GM18508 (cell line): Measurements from ENCODE around the gene PDLIM1.
"Not testable (repeated sequence)": the region's sequence is repeated elsewhere in the genome, so short reads cannot be mapped to it uniquely, and the experiment has no call there.

Experiments used
- ATAC-seq: cut with Tn5 transposase; IDR thresholded peaks from one replicate; pipeline ENCODE4 v1.9.1; 2021; ENCODE audit warnings: moderate number of reproducible peaks; ENCODE audit not compliant: insufficient read depth, unreplicated experiment

Gene PDLIM1

DNA sequence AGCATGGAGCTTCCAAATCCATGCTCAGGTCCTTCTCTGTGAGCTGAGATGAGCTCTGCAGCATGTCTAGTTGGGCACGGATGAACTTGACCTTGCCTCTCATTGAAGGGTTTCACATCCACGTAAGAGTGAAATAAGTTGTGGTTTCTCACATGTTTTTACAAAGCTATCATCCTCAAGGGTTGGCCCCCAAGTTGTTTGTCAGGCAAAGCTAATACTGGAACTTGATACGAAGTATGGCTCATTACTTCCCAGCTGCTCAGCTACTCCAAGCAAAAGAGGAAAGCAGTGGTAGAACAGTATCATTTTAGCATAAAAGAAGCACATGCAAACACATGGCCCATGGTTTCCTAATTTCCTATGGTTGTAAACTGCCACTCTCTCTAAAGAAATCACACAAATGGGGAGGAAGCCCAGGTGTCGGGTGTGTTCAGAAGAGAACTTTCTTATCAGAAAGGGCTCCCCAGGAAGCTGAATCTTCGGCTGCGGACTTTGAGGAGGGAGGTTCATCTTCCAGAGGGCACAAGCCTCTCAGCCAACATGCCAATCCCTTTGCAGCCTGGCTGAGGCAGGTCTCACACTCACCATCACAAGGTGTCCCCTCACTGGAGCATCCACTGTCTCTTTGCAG, 45.3 kb downstream of the PDLIM1 start:
- peak; percentile 91 for ATAC-seq

DNA sequence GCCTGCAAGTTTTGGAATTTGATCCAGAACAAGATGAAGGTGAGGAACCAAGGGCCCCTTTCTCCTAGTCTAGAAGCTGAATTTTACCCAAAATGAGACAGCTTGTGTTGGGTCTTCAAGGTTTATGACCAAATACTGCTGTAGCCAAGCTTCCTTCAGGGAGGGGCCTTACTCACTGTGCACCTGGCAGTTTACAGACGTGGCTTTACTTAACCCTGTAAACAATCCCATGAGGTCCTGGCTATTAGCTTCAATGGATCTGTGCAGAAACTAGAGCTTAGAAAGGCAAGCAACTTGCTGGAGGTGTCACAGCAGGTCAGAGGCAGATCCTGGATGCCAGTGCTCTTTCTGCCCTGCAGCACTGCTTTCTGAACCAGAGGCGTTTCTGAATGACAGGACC, 46.7 kb downstream of the PDLIM1 start:
- ATAC-seq, result no peak

DNA sequence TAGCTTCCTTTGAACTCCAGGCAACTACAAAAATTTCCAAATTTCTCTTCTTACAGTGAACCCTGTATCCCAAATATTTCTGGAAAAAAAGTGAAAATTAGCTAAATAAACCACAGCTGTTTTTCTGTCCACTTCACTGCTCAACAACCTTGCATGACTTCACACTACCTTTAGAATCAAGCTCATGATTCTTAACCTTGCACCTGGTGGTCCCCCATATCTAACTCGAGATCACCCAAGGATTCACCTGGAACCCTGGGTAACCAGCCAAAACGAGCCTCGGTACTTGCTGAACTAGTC, 47.5 kb downstream of the PDLIM1 start:
- no peak for ATAC-seq

DNA sequence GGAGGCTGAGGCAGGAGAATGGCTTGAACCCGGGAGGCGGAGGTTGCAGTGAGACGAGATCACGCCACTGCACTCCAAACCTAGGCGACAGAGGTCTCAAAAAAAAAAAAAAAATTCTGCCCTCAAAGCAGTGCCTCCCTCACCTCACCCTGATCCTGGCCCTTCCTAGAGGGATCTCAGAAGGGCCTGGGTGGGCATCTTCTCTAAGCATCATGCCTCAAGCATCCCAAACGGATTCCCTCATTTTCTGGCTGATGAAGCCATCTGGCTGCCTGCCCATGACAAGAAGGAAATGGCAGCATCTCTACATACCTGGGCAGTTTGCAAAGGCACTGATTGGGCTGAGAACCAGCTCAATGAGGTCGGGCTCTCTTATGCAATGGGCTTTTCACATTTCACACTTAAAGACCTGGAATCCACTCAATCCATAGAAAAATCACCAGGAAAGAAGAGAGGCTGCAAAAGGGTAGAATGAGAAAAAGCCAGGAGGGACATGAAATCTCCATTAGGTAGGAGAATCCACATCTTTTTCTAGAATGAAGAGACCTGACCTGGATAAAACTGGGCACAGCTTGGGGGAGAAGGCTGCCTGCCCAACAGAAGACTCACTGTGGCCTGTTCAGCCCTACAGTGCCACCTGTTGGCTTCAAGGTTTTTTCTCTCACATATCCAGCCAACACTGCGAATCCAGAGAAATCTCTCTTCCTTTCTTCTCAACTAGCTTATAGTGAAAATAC, 48.1 kb downstream of the PDLIM1 start:
- ATAC-seq, result no peak

DNA sequence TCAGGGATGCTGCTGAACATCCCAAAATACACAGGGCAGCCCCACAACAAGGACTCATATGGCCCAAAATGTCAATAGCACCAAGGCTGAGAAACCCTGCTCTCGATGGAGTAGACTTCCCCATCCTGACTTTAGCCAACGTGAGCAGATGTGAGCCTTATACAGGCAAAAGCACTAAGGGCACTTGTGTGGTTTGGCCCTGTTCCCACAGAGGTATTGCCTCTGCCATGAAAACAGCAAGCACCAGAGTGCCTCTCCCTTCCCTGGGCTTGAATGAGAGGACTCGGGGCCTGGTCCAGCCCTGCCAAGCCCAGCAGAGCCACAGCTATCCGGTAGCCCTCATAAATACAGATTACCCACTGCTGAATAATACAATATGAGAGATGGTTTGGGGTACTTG, 49.3 kb downstream of the PDLIM1 start:
- no peak for ATAC-seq

DNA sequence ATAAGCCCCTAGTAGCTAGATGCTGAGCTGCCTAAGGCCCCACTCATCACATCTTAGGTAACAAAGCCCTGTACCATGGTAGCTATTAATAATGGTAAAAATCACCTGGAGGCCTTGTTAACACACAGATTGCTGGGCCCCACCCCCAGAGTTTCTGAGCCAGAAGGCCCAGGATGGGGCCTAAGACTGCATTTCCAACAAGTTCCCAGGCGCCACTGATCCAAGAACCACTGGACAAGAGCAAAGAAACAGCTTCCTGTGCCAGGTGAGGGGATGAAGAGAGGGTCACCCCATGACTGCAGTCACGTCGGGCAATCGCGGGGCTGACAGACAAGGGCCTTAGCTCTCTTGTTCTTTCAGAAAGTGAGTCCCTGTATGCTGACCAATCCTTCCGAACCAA, 50.0 kb downstream of the PDLIM1 start:
- ATAC-seq, result no peak

DNA sequence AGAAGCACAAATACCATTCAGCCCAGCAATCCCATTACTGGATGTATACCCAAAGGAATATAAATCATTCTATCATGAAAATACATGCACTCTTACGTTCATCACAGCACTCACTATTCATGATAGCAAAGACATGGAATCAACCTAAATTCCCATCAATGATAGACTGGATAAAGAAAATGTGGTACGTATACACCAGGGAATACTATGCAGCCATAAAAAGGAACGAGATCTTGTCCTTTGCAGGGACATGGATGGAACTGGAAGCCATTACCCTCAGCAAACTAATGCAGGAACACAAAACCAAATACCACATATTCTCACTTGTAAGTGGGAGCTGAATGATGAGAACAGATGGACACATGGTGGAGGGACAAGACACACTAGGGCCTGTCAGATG, 50.7 kb downstream of the PDLIM1 start:
- not testable (repeated sequence) for ATAC-seq

DNA sequence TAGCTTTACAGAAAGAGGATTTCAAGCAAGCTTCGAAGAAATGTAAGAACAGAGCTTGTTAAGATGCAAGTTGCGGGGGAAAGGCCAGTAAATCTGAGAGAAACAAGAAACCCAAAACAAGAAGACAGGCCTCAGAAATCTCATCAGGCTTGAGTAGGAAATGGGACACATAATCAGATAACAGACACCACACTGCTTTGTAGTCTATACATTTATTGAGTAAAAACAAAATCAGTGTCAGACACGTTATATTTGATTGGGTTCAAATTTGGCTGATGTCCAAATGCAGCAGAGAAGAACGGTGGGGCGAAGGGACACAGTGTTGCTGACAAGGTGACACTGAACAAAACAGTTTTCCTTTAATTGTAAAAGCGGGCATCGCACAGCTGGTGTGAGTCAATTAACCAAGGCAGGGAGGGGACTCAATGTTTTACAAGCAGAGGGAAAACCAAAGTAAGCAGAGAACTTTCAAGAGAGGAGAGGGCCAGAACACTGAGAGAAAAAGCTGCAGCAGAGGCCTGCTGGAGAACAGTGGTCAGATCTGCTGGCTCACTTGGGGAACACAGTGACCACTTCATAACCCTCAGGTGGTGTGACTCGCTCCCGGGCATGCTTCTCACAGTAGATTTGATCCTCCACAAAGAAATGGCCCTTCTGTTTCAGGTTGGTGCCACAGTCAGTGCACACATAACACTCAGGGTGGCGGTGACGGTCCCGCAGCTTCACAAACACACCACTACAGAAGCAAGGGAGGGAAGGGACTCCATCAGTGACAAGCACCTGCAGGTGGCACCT, 53.2 kb downstream of the PDLIM1 start:
- no peak for ATAC-seq

DNA sequence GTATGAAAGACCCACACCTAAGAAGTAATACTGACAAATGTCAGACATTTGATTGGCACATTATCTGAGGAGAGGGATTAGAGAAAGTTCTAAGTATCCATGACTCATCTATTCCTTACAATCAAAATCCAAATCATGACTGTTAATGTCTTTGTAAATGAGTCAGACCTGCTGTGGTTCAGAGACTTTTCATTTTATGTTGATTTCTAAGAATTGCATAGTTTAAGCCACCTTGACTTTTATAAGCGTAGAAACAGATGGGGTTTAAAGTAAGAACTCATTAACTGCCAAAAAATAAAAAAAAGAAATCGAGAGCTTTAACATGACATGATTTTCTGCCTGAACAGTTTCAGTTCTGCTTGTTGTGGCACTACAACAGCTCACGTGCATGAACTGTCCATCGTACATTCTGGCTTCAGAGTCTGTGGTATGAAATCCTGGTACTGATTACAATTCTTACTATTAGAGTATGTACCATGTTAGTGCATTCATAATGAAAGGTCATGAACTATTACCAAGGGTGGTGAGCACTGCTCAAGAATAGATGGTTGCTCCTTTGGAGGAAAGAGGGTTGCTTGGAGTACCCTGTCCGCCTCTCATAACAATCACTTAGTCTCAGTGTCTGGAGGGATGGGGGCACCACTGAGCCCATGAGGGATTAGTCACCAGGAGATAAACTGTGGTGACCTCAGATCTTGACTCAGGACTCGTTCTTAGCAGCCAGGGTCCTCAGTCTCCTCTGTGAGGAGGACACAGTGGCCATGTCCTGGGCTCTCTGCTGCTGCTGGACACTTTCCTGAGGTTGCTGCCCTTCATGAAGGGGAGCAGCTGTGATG, 54.5 kb downstream of the PDLIM1 start:
- peak; percentile 99 for ATAC-seq

DNA sequence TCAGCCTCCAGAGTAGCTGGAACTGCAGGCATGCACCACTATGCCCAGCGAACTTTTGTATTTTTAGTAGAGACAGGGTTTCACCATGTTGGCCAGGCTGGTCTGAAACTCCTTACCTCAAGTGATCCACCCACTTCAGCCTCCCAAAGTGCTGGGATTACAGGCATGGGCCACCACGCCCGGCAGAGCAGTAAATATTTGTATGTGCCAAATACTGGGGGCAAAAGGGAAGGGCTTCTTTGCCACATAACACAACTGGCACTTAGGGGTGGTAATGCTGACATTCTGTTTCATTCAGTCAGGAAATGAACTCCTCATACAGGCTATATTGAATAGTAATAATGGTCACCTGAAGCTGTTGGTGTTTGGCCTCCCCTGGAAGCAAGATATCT, 55.1 kb downstream of the PDLIM1 start:
- no peak for ATAC-seq

DNA sequence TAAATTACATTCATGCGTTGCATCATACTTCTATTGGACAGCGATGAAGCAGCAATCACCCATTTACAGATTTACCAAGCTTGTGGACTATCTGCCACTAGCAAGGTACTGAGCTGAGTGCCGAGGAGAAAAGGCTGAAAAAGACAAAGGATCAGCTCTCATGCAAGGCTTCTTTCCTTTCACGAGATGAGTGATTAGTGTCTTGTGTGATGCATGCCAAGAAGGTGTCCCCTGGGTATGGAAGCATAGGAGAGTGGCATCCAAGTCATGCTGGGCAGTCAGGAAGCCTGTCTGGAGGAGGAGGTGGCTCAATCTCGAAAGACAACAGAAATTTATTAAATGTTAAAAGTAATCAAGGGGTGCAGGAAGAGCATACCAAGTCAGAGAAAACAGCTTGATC, 55.9 kb downstream of the PDLIM1 start:
- no peak for ATAC-seq

DNA sequence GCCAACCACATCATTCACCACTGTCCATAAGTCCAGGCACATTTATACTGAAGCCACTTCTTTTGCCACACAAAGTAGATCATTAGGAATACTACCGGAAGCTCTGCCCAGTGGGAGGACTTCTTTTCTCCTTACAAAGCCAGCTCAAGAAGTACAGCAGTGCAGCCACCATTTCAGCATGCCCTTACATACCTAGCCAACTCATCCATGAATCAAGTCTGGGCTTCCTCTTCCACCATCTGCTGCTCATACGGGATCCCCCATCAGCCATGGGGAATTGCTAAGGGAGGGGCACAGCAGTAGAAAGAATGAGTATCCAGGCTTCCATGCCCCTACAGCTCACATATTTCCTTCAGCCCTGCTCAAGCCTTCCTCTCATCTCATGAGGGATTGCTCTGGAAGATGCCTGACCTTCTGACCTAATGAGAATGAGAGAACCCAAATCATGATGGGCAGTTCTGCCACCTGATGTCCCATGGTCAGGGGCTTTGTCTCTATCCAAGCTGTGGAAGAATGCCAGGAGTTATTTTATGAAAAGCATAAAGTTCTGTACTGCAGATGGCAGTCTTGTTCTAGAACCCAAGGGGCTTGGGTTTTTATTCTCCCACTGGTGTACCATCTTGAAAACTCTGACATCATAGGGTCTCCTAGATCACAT, 57.3 kb downstream of the PDLIM1 start:
- ATAC-seq, result no peak

DNA sequence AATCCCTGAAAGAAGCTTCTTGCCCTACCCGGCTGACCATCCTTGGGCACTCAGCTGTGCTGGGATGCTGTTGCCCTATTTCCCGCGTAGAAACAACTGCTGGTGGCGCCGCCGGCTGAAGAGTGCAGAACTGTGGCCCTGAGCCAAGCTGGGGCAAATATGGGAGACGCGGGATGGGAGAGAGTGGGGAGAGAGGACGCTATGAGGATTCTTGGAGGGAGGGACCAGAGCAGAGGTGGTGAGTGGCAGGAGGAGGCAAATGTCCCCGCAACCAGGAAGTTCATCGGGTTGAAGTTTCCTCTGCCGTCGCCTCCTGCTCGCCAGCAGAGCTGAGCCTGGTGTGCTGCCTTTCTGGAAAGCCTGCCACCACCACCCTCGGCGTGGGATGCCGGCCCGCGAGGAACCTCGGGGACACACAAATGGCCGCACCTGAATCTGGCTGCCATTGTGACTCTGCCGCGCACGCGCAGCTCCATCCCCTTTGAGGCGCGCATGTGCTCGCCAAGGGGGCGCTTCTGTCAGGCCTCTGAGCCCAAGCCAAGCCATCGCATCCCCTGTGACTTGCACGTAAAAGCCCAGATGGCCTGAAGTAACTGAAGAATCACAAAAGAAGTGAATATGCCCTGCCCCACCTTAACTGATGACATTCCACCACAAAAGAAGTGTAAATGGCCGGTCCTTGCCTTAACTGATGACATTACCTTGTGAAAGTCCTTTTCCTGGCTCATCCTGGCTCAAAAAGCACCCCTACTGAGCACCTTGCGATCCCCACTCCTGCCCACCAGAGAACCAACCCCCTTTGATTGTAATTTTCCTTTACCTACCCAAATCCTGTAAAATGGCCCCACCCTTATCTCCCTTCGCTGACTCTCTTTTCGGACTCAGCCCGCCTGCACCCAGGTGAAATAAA, 59.9 kb downstream of the PDLIM1 start:
- not testable (repeated sequence) for ATAC-seq

DNA sequence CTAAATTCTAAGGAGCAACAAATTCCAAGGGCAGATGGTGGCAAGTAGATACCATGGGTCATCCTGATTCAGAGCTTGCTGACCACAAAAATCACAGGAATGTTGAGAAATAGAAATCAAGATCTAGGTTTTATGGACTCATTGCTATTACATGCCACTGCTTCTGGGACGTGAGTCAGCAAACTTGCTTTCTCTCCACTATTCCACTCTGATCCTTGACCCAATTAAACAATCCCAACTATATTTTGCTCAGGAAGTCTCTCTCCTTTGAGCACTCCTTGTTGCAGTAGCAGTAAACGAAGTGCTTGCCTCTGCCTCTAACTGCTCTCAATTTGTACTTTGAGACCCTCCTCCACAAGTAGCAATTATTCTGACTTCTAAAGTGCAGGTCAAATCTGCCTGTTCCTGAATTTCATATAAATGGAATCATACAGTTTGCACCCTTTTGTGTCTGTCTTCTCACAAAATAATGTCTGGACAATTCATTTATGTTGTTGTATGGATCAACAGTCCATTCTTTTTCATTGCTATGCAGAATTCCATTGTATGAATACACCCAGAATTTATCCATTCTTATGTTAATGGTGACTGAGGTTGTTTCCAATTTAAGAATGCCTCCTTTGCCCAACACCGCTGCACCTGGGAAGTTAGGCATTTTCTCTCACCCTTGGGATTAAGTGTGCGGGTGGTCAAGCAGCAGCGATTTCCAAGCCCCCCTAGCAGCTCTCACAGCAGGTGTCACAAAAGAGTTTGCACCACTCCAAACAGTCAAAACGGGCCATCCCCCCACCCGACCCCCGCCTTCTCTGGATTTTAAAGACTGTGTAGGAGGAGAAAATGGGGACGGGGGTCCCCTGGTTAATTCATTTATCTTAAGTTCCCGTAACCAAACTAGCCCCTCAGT, 60.8 kb downstream of the PDLIM1 start:
- ATAC-seq, result no peak

DNA sequence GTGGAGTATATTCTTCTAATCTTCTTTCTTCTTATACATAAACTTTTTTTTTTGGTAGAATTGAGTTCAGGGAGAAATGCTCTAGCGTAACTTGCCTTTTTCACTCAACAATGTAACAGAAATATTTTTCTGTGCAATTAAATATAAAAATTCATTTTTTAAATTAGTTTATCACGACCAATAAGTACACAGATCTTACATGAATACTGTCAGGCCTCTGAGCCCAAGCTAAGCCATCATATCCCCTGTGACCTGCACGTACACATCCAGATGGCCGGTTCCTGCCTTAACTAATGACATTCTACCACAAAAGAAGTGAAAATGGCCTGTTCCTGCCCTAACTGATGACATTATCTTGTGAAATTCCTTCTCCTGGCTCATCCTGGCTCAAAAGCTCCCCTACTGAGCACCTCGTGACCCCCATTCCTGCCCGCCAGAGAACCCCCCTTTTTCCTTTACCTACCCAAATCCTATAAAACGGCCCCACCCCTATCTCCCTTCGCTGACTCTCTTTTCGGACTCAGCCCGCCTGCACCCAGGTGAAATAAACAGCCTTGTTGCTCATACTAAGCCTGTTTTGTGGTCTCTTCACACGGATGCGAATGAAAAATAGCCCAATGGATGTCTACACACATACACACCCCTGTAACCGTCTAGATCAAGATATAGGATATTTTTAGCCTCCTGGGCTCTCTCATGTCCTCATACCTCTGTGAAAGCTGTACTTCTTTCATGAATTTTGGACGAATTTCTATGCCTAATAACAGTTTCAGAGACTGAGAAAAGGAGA, 61.7 kb downstream of the PDLIM1 start:
- not testable (repeated sequence) for ATAC-seq

DNA sequence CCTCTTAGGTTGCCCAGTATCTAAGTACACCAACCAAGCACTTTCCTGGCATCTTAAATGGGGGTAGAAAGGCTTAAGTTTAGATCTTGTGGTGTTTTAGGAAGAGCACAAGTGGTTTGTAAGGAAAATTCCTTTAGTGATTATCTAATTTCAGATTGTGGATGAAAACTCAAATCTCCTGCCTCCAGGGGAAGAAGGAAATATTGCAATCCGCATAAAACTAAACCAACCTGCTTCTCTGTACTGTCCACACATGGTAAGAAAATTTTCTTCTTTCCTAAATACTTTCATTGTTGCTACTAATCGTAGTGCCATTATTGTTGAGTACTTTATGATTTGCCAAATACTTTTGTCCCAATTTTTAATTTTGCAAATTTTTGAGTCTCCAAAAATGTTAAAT, 65.7 kb downstream of the PDLIM1 start:
- no peak for ATAC-seq

DNA sequence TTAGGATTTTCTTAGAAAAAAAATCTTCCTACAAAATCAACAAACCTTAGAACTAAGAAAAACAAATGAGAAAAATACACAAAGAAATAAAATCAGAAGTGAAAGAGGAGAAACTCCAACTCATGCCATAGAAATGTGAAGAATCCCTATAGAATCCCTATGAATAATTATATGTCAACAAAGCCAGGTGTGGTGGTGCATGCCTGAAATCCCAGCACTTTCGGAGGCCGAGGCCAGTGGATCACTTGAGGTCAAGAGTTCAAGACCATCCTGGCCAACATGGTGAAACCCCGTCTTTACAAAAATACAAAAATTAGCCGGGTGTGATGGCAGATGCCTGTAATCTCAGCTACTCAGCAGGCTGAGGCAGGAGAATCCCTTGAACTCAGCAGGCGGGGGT, 69.7 kb downstream of the PDLIM1 start:
- ATAC-seq, result no peak
